Measurements from ENCODE around the gene AKR1A1.

Gene AKR1A1

DNA sequence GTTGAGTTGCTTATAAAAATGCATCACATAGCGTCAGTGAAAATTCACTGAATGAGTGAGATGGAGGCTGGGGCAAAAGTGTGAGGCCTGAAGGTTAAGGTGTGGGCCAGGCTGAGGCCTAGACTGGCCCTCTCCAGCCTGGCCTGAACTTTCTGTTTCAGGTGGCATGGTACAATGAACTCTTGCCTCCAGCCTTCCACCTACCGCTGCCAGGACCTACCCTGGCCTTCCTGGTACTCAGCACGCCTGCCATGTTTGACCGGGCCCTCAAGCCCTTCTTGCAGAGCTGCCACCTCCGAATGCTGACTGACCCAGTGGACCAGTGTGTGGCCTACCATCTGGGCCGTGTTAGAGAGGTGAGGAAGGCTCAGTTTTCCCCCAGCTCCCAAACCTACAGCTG is 43.4 kb upstream of the AKR1A1 start:
- Histone ChIP-seq H3K9me3 (ENCODE audit: control insufficient read depth, insufficient read depth, low read length) (no peaks in the 10 kb centered on the region), H3K4me3 (ENCODE audit: low read length) (no peak overlapping the region), H3F3A (ENCODE audit: control insufficient read depth, insufficient read depth) (peaks cover 39% of the 10 kb centered on the region), H3K36me3 (ENCODE audit: control insufficient read depth, low read length) (peaks cover 52% of the 10 kb centered on the region), H3K4me1 (ENCODE audit: control insufficient read depth, low read length) (no peaks in the 10 kb centered on the region), H3K4me2 (ENCODE audit: low read length) (no peak overlapping the region), H4K20me1 (ENCODE audit: control insufficient read depth, insufficient read depth, low read depth, low read length) (no peaks in the 10 kb centered on the region), H3K79me2 (ENCODE audit: control insufficient read depth, low read length) (no peaks in the 10 kb centered on the region), H3K9me2 (replicated peaks; ENCODE audit: control insufficient read depth, low read length) (no peaks in the 10 kb centered on the region), H3K27me3 (ENCODE audit: control insufficient read depth, low read length) (no peaks in the 10 kb centered on the region), H3K27ac (ENCODE audit: low read depth, low read length) (no peak overlapping the region)
- no peak for TF ChIP-seq EZH2phosphoT487 (IDR thresholded peaks at IDR 0.05; ENCODE audit: borderline replicate concordance, low read length)
- TF ChIP-seq, protein P1, sequence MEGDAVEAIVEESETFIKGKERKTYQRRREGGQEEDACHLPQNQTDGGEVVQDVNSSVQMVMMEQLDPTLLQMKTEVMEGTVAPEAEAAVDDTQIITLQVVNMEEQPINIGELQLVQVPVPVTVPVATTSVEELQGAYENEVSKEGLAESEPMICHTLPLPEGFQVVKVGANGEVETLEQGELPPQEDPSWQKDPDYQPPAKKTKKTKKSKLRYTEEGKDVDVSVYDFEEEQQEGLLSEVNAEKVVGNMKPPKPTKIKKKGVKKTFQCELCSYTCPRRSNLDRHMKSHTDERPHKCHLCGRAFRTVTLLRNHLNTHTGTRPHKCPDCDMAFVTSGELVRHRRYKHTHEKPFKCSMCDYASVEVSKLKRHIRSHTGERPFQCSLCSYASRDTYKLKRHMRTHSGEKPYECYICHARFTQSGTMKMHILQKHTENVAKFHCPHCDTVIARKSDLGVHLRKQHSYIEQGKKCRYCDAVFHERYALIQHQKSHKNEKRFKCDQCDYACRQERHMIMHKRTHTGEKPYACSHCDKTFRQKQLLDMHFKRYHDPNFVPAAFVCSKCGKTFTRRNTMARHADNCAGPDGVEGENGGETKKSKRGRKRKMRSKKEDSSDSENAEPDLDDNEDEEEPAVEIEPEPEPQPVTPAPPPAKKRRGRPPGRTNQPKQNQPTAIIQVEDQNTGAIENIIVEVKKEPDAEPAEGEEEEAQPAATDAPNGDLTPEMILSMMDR (IDR thresholded peaks at IDR 0.05; ENCODE audit: low read depth, low read length, poor library complexity, severe bottlenecking) = no peak

DNA sequence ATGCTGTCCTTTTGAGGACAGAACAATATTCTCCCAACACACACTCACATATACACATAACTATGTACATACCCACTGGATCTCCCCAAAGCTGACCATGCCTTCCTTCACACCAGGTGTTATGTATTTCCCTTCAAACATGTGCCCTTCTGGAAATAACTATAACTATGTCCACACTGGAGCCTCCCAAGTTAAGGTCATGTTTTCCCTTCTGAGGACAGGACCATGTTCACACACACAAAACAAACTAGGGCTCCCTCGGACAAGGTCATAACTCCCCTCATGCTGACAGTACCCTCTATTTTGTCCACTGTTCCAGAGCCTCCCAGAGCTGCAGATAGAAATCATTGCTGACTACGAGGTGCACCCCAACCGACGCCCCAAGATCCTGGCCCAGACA is 42.7 kb upstream of the AKR1A1 start:
- Histone ChIP-seq H3K4me3 (ENCODE audit: low read length) (no peak overlapping the region), H4K20me1 (ENCODE audit: control insufficient read depth, insufficient read depth, low read depth, low read length) (no peaks in the 10 kb centered on the region), H3F3A (ENCODE audit: control insufficient read depth, insufficient read depth) (peaks cover 41% of the 10 kb centered on the region), H3K9me3 (ENCODE audit: control insufficient read depth, insufficient read depth, low read length) (no peaks in the 10 kb centered on the region), H3K27ac (ENCODE audit: low read depth, low read length) (no peak overlapping the region), H3K27me3 (ENCODE audit: control insufficient read depth, low read length) (no peaks in the 10 kb centered on the region), H3K4me2 (ENCODE audit: low read length) (no peak overlapping the region), H3K36me3 (ENCODE audit: control insufficient read depth, low read length) (peaks cover 58% of the 10 kb centered on the region), H3K4me1 (ENCODE audit: control insufficient read depth, low read length) (no peaks in the 10 kb centered on the region), H3K9me2 (replicated peaks; ENCODE audit: control insufficient read depth, low read length) (no peaks in the 10 kb centered on the region), H3K79me2 (ENCODE audit: control insufficient read depth, low read length) (no peaks in the 10 kb centered on the region)
- TF ChIP-seq, protein P1 (IDR thresholded peaks at IDR 0.05; ENCODE audit: low read depth, low read length, poor library complexity, severe bottlenecking) = no peak
- no peak for TF ChIP-seq EZH2phosphoT487 (IDR thresholded peaks at IDR 0.05; ENCODE audit: borderline replicate concordance, low read length)

DNA sequence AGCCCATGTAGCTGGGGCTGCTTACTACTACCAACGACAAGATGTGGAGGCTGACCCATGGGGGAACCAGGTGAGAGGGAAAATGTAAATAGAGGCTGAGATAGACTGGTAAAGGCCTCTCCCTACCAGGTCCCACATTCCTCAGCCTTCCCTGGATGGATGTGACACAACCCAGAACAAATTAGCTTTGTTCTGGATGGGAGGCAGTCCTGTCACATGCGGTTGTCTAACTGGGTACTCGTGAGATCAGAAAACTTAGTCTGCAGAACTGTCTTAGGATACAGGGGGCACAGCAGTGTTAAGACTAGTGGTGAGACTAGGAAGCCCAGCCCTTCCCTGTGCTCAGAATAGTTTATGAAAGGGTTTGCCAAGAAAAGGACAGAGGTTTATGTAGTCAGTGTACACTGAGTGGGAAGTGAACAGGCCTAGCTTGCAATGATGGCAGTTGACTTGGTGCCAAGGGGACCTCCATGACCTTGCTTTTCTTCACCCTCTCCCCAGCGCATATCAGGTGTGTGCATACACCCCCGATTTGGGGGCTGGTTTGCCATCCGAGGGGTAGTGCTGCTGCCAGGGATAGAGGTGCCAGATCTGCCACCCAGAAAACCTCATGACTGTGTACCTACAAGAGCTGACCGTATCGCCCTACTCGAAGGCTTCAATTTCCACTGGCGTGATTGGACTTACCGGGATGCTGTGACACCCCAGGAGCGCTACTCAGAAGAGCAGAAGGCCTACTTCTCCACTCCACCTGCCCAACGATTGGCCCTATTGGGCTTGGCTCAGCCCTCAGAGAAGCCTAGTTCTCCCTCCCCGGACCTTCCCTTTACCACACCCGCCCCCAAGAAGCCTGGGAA is 42.1 kb upstream of the AKR1A1 start:
- no peaks in the 10 kb centered on the region for H3K9me3 ChIP-seq (ENCODE audit: control insufficient read depth, insufficient read depth, low read length)
- H3K4me3 ChIP-seq (ENCODE audit: low read length) = no peak overlapping the region
- peaks cover 46% of the 10 kb centered on the region for H3F3A ChIP-seq (ENCODE audit: control insufficient read depth, insufficient read depth)
- H3K79me2 ChIP-seq (ENCODE audit: control insufficient read depth, low read length) = no peaks in the 10 kb centered on the region
- peaks cover 63% of the 10 kb centered on the region for H3K36me3 ChIP-seq (ENCODE audit: control insufficient read depth, low read length)
- no peaks in the 10 kb centered on the region for H3K27me3 ChIP-seq (ENCODE audit: control insufficient read depth, low read length)
- no peaks in the 10 kb centered on the region for H4K20me1 ChIP-seq (ENCODE audit: control insufficient read depth, insufficient read depth, low read depth, low read length)
- H3K4me2 ChIP-seq (ENCODE audit: low read length) = no peak overlapping the region
- H3K4me1 ChIP-seq (ENCODE audit: control insufficient read depth, low read length) = no peaks in the 10 kb centered on the region
- H3K27ac ChIP-seq (ENCODE audit: low read depth, low read length) = no peak overlapping the region
- no peaks in the 10 kb centered on the region for H3K9me2 ChIP-seq (replicated peaks; ENCODE audit: control insufficient read depth, low read length)
- TF ChIP-seq, protein P1 (IDR thresholded peaks at IDR 0.05; ENCODE audit: low read depth, low read length, poor library complexity, severe bottlenecking) = no peak
- TF ChIP-seq EZH2phosphoT487 (IDR thresholded peaks at IDR 0.05; ENCODE audit: borderline replicate concordance, low read length) = no peak
